ENCODE results near the gene ZNF470.

GRCh38 chr19:56603829-56604228 lies 36.6 kb downstream of the ZNF470 start:
- TF ChIP-seq CTCF (conservative IDR thresholded peaks at IDR 0.05; ENCODE audit: low read depth, low read length) (no peak), EZH2 (IDR thresholded peaks at IDR 0.05; ENCODE audit: borderline replicate concordance, low read depth, low read length, poor library complexity, severe bottlenecking) (no peak)
